Sciatic nerve (tissue), 2 donors: Measurements from ENCODE around the gene ARVCF. TPM values are rescaled to one million over a fixed set of nuclear protein-coding genes. Genes with fewer than 3 reads are reported as not detected.
A peak's percentile ranks its signal among the peaks of the same experiment; 100 is the strongest.

ENCODE experiments used
- ATAC-seq: fragments of 200-7000 bp; cut with Tn5 transposase; one replicate; pipeline ENCODE4 v1.9.1; 2020; ENCODE audit warnings: mild to moderate bottlenecking, moderate library complexity
- DNase-seq: peaks from one replicate; pipeline ENCODE4 v3.0.0-alpha.2; 2020; ENCODE audit warnings: low spot score
- intact Hi-C: fragments of 100-400 bp; cut with DNase I; formaldehyde crosslinking; loops from one replicate; pipeline ENCODE4 v1.14.2; 2022
- total RNA-seq: library from RNA; stranded (reverse); fragmentation: NEBNext Ultra II Directional; extraction: Animal tissue kit (Norgen Biotek cat#: 25700); gene quantifications from one replicate; pipeline ENCODE4 v1.2.1, GENCODE V29; 2021
- donor health status: DM: no; HTN: no; CAD: no.
- donor health status: DM: no; HTN: no; CAD: no.

ARVCF gene
- total RNA-seq, 1 donor from 2014 or later, result 59.4 TPM

DNA sequence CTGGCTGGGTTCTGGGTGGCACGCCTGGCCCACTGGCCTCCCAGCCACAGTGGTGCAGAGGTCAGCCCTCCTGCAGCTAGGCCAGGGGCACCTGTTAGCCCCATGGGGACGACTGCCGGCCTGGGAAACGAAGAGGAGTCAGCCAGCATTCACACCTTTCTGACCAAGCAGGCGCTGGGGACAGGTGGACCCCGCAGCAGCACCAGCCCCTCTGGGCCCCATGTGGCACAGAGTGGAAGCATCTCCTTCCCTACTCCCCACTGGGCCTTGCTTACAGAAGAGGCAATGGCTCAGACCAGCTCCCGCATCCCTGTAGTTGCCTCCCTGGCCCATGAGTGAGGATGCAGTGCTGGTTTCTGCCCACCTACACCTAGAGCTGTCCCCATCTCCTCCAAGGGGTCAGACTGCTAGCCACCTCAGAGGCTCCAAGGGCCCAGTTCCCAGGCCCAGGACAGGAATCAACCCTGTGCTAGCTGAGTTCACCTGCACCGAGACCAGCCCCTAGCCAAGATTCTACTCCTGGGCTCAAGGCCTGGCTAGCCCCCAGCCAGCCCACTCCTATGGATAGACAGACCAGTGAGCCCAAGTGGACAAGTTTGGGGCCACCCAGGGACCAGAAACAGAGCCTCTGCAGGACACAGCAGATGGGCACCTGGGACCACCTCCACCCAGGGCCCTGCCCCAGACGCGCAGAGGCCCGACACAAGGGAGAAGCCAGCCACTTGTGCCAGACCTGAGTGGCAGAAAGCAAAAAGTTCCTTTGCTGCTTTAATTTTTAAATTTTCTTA lies 47.3 kb downstream of the ARVCF start:
- no peak for ATAC-seq
- DNase-seq, result no peak
- intact Hi-C loops, result no loop called here

- intact Hi-C loops, result no loop called here
- no peak for DNase-seq
- ATAC-seq, result no peak
Observed at GRCh38 chr22:19968450-19968891, 48.2 kb downstream of the ARVCF start.

GRCh38 chr22:19967850-19968449 lies 48.7 kb downstream of the ARVCF start:
- ATAC-seq (no peak), DNase-seq (no peak)
- intact Hi-C loops, result no loop called here

DNA sequence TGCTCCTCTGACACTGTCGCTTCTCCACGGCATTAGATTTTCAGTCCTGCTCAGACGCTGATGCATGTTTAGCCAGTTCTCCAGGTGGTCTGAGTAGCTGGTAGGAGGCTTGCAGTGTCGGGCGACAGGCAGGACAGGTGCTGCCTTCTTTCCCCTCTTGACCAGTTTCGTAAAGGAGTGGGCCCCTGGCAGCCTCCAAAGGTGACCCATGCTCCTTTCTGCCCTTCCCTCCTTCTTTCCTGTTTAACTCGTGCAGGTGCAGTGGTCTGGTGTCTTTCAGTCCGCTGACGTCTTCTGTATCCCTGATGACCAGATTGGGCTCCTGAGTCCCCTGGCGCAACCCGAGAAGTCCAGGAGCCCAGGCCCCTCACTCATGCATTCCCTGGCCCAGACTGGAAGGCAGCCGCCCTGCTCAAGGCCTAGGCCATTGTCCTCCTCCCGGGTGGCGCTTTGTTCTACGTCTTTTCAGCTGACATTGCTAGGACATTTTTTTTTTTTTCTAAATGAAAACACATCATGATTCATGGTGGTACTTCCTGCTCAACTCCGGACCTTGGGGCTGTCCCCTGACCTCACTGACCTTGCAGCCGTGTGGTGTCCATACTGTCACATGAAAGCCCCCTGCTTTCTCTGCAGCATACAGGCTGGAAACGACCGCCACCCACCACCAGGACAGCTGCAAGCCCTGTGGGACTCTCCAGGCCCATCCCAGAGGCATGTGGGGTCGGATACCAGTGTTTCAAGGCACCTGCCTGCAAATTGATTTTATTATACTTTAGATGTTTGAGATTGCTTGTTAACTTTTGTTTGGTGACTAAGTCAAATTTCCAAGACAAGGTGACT lies 49.5 kb downstream of the ARVCF start:
- intact Hi-C loops, result no loop called here
- DNase-seq, result no peak
- ATAC-seq, result no peak

GRCh38 chr22:19965771-19966709 lies 50.6 kb downstream of the ARVCF start:
- no peak for DNase-seq
- no peak for ATAC-seq
- intact Hi-C loops, result no loop called here

- intact Hi-C loops, result no loop called here
Observed at GRCh38 chr22:19964701-19965386, 51.8 kb downstream of the ARVCF start.

GRCh38 chr22:19963863-19964642 lies 52.6 kb downstream of the ARVCF start:
- ATAC-seq, result no peak
- intact Hi-C loops, result no loop called here
- no peak for DNase-seq

More at GRCh38 chr22:19964701-19965386, 51.8 kb downstream of the ARVCF start:
- DNase-seq, result no peak
- ATAC-seq, result no peak

GRCh38 chr22:19962909-19963806 lies 53.5 kb downstream of the ARVCF start:
- intact Hi-C loops, result no loop called here
- ATAC-seq (no peak), DNase-seq (no peak)

DNA sequence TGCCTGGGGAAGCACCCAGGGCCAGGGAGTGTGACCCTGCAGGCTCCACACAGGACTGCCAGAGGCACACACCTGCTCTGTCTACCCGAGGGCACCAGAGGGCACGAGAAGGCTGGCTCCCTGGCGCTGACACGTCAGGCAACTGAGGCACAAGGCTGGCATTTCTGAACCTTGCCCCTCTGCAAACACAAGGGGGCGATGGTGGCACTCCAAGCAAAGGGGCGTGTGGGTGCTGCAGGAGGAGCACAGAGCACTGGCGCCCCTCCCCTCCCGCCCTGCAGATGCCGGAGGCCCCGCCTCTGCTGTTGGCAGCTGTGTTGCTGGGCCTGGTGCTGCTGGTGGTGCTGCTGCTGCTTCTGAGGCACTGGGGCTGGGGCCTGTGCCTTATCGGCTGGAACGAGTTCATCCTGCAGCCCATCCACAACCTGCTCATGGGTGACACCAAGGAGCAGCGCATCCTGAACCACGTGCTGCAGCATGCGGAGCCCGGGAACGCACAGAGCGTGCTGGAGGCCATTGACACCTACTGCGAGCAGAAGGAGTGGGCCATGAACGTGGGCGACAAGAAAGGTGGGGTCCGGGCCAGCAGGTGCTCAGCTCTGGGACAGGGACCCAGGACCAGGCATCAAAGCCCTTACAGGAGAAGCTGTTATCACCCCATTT lies 54.2 kb downstream of the ARVCF start:
- intact Hi-C loops, result no loop called here
- DNase-seq (peak; percentile 84), ATAC-seq (peak; percentile 25)

GRCh38 chr22:19961868-19962245 lies 54.8 kb downstream of the ARVCF start:
- ATAC-seq, result no peak
- intact Hi-C loops, result no loop called here
- DNase-seq, result no peak

GRCh38 chr22:19961201-19961580 lies 55.4 kb downstream of the ARVCF start:
- intact Hi-C loops, result no loop called here
- ATAC-seq (no peak), DNase-seq (no peak)

DNA sequence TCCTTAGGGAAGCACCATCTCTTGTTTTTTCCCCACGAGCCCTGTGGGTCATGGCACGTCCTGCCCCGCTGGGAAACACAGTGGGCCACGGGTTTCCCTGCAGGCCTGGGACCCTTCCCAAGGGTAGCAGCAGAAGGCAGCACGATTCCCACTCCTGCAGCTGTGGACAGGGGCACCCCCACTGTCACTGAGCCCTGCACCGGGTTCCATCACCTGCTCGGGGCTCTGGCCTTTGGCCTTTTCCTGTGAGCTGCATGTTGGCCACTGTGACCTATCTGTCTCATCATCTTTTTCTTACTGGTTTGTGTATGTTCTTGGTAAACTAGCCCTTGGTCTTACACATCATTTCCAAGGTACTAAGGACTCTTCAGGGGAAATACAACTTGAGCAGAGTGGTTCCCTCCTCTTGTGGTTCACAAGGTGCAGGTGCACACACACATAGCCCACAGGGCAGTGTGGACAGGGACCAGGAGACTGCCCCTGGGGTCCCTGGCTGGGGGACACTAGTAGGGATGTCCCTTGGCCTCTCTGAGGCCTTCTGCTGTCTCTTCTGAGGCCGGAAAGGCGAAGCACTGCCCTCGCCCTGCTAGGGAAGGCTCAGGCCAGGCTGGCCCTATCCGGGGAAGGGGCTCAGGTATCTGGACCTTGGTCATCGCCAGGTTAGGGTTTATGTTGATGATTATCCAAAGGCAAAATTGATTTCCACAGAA lies 56.0 kb downstream of the ARVCF start:
- intact Hi-C loops, result no loop called here
- DNase-seq (no peak), ATAC-seq (no peak)

GRCh38 chr22:19959587-19960490 lies 56.8 kb downstream of the ARVCF start:
- DNase-seq (no peak), ATAC-seq (peak; percentile 36)
- intact Hi-C loops, result no loop called here

GRCh38 chr22:19959043-19959586 lies 57.5 kb downstream of the ARVCF start:
- ATAC-seq (peak; percentile 86), DNase-seq (peak; percentile 90)
- intact Hi-C loops, result no loop called here
